Measurements from ENCODE around the gene CDH24.
A peak's percentile ranks its signal among the peaks of the same experiment; 100 is the strongest.

Gene CDH24

GRCh38 chr14:23056956-23057756, at the start of gene CDH24:
CDH24 (minus strand) TSS chr14:23057520; CDS start chr14:23055733, 1,787 bp downstream.
- peak; percentile 80 for DNase-seq (ENCODE audit: low read depth)

- no peak for DNase-seq (ENCODE audit: low read depth)
Observed at GRCh38 chr14:23106747-23107045, 49.4 kb upstream of the CDH24 start.

GRCh38 chr14:23105348-23105824, 48.1 kb upstream of the CDH24 start:
- no peak for DNase-seq (ENCODE audit: low read depth)

GRCh38 chr14:23104591-23105347, 47.4 kb upstream of the CDH24 start, which contains the start of gene CIROP:
CIROP (minus strand) TSS chr14:23104989; CDS start chr14:23104920, 69 bp downstream.
- DNase-seq (ENCODE audit: low read depth): no peak

- DNase-seq (ENCODE audit: low read depth): no peak
Observed at GRCh38 chr14:23104070-23104590, 46.8 kb upstream of the CDH24 start.

- DNase-seq (ENCODE audit: low read depth): no peak
Observed at GRCh38 chr14:23103581-23103980, 46.3 kb upstream of the CDH24 start.

GRCh38 chr14:23102801-23103200, 45.5 kb upstream of the CDH24 start:
- DNase-seq (ENCODE audit: low read depth): no peak

- DNase-seq (ENCODE audit: low read depth): no peak
Observed at GRCh38 chr14:23101986-23102625, 44.8 kb upstream of the CDH24 start.

GRCh38 chr14:23101213-23101970, 44.1 kb upstream of the CDH24 start:
- DNase-seq (ENCODE audit: low read depth): no peak

- DNase-seq (ENCODE audit: low read depth): no peak
Observed at GRCh38 chr14:23099212-23099861, 42.0 kb upstream of the CDH24 start.

- no peak for DNase-seq (ENCODE audit: low read depth)
Observed at GRCh38 chr14:23097786-23098185, 40.5 kb upstream of the CDH24 start.

GRCh38 chr14:23095196-23096108, 38.1 kb upstream of the CDH24 start, which contains the start of gene C14orf119:
C14orf119 (plus strand) TSS chr14:23095505; CDS start chr14:23097659, 2,154 bp downstream.
- peak; percentile 100 for DNase-seq (ENCODE audit: low read depth)

GRCh38 chr14:23094666-23095195, 37.4 kb upstream of the CDH24 start, which contains the start of gene ACIN1:
ACIN1 (minus strand) TSS chr14:23095136; CDS start chr14:23095112, 24 bp downstream.
- peak; percentile 90 for DNase-seq (ENCODE audit: low read depth)

GRCh38 chr14:23093991-23094665, 36.8 kb upstream of the CDH24 start:
- DNase-seq (ENCODE audit: low read depth): no peak

- DNase-seq (ENCODE audit: low read depth): no peak
Observed at GRCh38 chr14:23093526-23093925, 36.2 kb upstream of the CDH24 start.

- DNase-seq (ENCODE audit: low read depth): no peak
Observed at GRCh38 chr14:23093104-23093503, 35.8 kb upstream of the CDH24 start.

- DNase-seq (ENCODE audit: low read depth): no peak
Observed at GRCh38 chr14:23091294-23092225, 34.2 kb upstream of the CDH24 start.

GRCh38 chr14:23090254-23090636, 32.9 kb upstream of the CDH24 start:
- DNase-seq (ENCODE audit: low read depth): no peak
